HepG2 (cell line): ENCODE measurements around the gene CUL7. TPM values are rescaled to one million over a fixed set of nuclear protein-coding genes. Genes with fewer than 3 reads are reported as not detected.

Experiments used
- ATAC-seq: fragments of 200-7000 bp; cut with Tn5 transposase; 3 replicates; pipeline ENCODE4 v1.9.1; 2020; ENCODE audit warnings: mild to moderate bottlenecking, moderate library complexity
- BruUV-seq: library from RNA; stranded (reverse); fragments of 400-500 nt; replicated peaks from 2 replicates; lab custom pipeline; 2021; lab: Mats Ljungman, UMichigan
- CTCF ChIA-PET: fragments of 300-600 bp; formaldehyde crosslinking; extraction: SDS; loops from one replicate; lab custom pipeline; 2021; ENCODE audit warnings: low total read pairs, inconsistent platforms, low intra/inter-chr PET ratio; lab: Yijun Ruan, JAX
- POLR2A ChIA-PET: fragments of 350-600 bp; sonication (Branson Sonifier 250); formaldehyde crosslinking; loops from one replicate; lab custom pipeline; 2020; ENCODE audit warnings: antibody characterized with exemption, inconsistent platforms; lab: Yijun Ruan, JAX
- DNase-seq: peaks from one replicate; pipeline ENCODE4 v3.0.0-alpha.2; 2015; ENCODE audit warnings: low spot score
- FAIRE-seq: peaks from 3 replicates; lab custom pipeline; 2011; peaks lifted over from hg19 to GRCh38; lab: Jason Lieb, UNC
- H2AFZ ChIP-seq: one replicate; pipeline ENCODE4 v1.6.1; 2011; ENCODE audit warnings: low read length, inconsistent platforms
- H3K27ac ChIP-seq: fragments of 300-600 bp; 3 replicates; pipeline ENCODE4 v1.8.0; 2011; ENCODE audit warnings: mixed run types, mild to moderate bottlenecking, mixed read lengths, low read length, inconsistent platforms; ENCODE audit not compliant: insufficient read depth; ENCODE audit errors: extremely low read length
- H3K27me3 ChIP-seq, 2 experiments: fragments of 200-600 bp in 1 of 2; 2 replicates in 1 of 2; 3 replicates in 1 of 2; pipeline versions ENCODE4 v1.6.0 to v1.8.0; 2011; ENCODE audit warnings: low read length in 2 of 2, mild to moderate bottlenecking in 2 of 2, moderate library complexity in 2 of 2, inconsistent platforms in 1 of 2; ENCODE audit not compliant: insufficient read depth in 2 of 2, control insufficient read depth in 1 of 2
- H3K36me3 ChIP-seq, 2 experiments: fragments of 200-600 bp in 1 of 2; replicated peaks in 1 of 2; 2 replicates in 1 of 2; 3 replicates in 1 of 2; pipeline versions ENCODE4 v1.5.1 to v1.8.0; 2011; ENCODE audit warnings: low read length in 2 of 2, inconsistent platforms in 1 of 2; ENCODE audit not compliant: insufficient read depth in 2 of 2, control insufficient read depth in 1 of 2
- H3K4me1 ChIP-seq: 2 replicates; pipeline ENCODE4 v1.5.1; 2012; ENCODE audit warnings: low read length, inconsistent platforms; ENCODE audit not compliant: insufficient read depth
- H3K4me2 ChIP-seq: 2 replicates; pipeline ENCODE4 v1.6.0; 2011; ENCODE audit warnings: low read depth, low read length, inconsistent platforms
- H3K4me3 ChIP-seq, 3 experiments: fragments of 200-600 bp in 1 of 3; sonication (generic), shearing (Covaris generic) in 1 of 3; replicated peaks in 1 of 3; 2 replicates each; pipeline ENCODE4 v1.5.1; 2011 to 2016; ENCODE audit warnings: low read length in 3 of 3, inconsistent platforms in 2 of 3, low read depth in 2 of 3, mild to moderate bottlenecking in 2 of 3, control low read depth in 1 of 3, mixed read lengths in 1 of 3; ENCODE audit not compliant: insufficient read depth in 1 of 3
- H3K79me2 ChIP-seq: one replicate; pipeline ENCODE4 v1.6.1; 2011; ENCODE audit warnings: low read length, inconsistent platforms; ENCODE audit not compliant: insufficient read depth
- H3K9ac ChIP-seq: 2 replicates; pipeline ENCODE4 v1.6.0; 2011; ENCODE audit warnings: mild to moderate bottlenecking, low read depth, low read length, inconsistent platforms; ENCODE audit not compliant: insufficient read depth
- H3K9me3 ChIP-seq: 2 replicates; pipeline ENCODE4 v1.5.1; 2012; ENCODE audit warnings: mild to moderate bottlenecking, low read length
- H4K20me1 ChIP-seq: 2 replicates; pipeline ENCODE4 v1.6.0; 2011; ENCODE audit warnings: inconsistent platforms, mild to moderate bottlenecking, low read length, moderate library complexity; ENCODE audit not compliant: insufficient read depth
- ARHGAP35 ChIP-seq: sonication (generic); formaldehyde crosslinking; IDR thresholded peaks from 2 replicates; pipeline ENCODE4 v1.9.0; 2022; ENCODE audit warnings: mild to moderate bottlenecking, inconsistent platforms, moderate library complexity, missing genetic modification reagents, borderline replicate concordance
- EEA1 ChIP-seq: sonication (generic); formaldehyde crosslinking; IDR thresholded peaks from 2 replicates; pipeline ENCODE4 v1.5.1; 2020; ENCODE audit warnings: mild to moderate bottlenecking, missing genetic modification reagents, borderline replicate concordance
- KDM5A ChIP-seq: fragments of 200-600 bp; sonication (generic); IDR thresholded peaks from 2 replicates; pipeline ENCODE4 v1.7.0; 2018; ENCODE audit warnings: antibody characterized with exemption, mild to moderate bottlenecking, low read length, borderline replicate concordance
- NCOR1 ChIP-seq: fragments of 200-600 bp; sonication (generic); IDR thresholded peaks from 2 replicates; pipeline ENCODE4 v1.7.0; 2017; ENCODE audit warnings: antibody characterized with exemption, low read length, borderline replicate concordance
- PCBP2 ChIP-seq: fragments of 200-400 bp; formaldehyde crosslinking; optimal IDR thresholded peaks from 2 replicates; pipeline ENCODE3; 2018; ENCODE audit warnings: low read length, low read depth; ENCODE audit not compliant: poor library complexity, severe bottlenecking
- ZMAT3 ChIP-seq: sonication (generic); formaldehyde crosslinking; conservative IDR thresholded peaks from 2 replicates; pipeline ENCODE4 v1.7.0; 2021; ENCODE audit warnings: missing genetic modification reagents
- ZNF160 ChIP-seq: sonication (generic); formaldehyde crosslinking; IDR thresholded peaks from 2 replicates; pipeline ENCODE4 v1.8.0; 2022; ENCODE audit warnings: mild to moderate bottlenecking, inconsistent platforms, missing genetic modification reagents
- ZNF256 ChIP-seq: sonication (generic); formaldehyde crosslinking; conservative IDR thresholded peaks from 2 replicates; pipeline ENCODE4 v1.4.0; 2020; ENCODE audit warnings: missing genetic modification reagents
- ZNF333 ChIP-seq: sonication (generic); formaldehyde crosslinking; IDR thresholded peaks from 2 replicates; pipeline ENCODE4 v1.4.0; 2020; ENCODE audit warnings: mild to moderate bottlenecking, missing genetic modification reagents, borderline replicate concordance
- ZNF563 ChIP-seq: sonication (generic); formaldehyde crosslinking; IDR thresholded peaks from 2 replicates; pipeline ENCODE4 v1.8.0; 2022; ENCODE audit warnings: mild to moderate bottlenecking, moderate library complexity, missing genetic modification reagents
- WGBS: methylation state at CpG from one replicate; pipeline ENCODE4 v1.1.6; 2017; ENCODE audit warnings: low lambda C conversion rate; 5-methylcytosine and 5-hydroxymethylcytosine counted together
- in situ Hi-C: cut with HindIII; loops from 2 replicates; pipeline ENCODE4 v1.10.0; 2017; ENCODE audit warnings: low pct_unique_long_range_greater_than_20kb; ENCODE audit not compliant: extremely low pct_ligation_motif_present
- intact Hi-C: fragments of 100-400 bp; cut with micrococcal nuclease; formaldehyde crosslinking; loops from one replicate; pipeline ENCODE4 v1.10.0; 2022; ENCODE audit not compliant: unreplicated experiment
- polyA plus RNA-seq, 8 experiments: library from polyadenylated mRNA; depleted of rRNA in 3 of 8; stranded (reverse) in 7 of 8; unstranded in 1 of 8; fragments of >200 nt; fragmentation: Illumina TruSeq in 4 of 8; extraction: Trizol in 4 of 8; gene quantifications; 2 replicates each; pipeline versions ENCODE4 v1.2.1 to v1.2.3, GENCODE V29; 2011 to 2016; ENCODE audit warnings: low read depth in 4 of 8, missing spikeins in 1 of 8, mixed read lengths in 1 of 8; ENCODE audit not compliant: insufficient read depth in 1 of 8
- total RNA-seq, 5 experiments: library from RNA; depleted of rRNA; stranded (reverse); fragments of >200 nt; fragmentation: Illumina TruSeq; extraction: Trizol; gene quantifications; 2 replicates each; pipeline ENCODE4 v1.2.3, GENCODE V29; 2016; ENCODE audit warnings: low read depth in 1 of 5
- TF ChIP-seq, protein P1 (sequence below): IDR thresholded peaks from 2 replicates; pipeline ENCODE4 v1.6.1; 2016; ENCODE audit warnings: low read depth, missing genetic modification reagents, missing compliant biosample characterization
- TF ChIP-seq, protein P2 (sequence below): sonication (generic); formaldehyde crosslinking; IDR thresholded peaks from 2 replicates; pipeline ENCODE4 v1.5.0; 2020; ENCODE audit warnings: missing genetic modification reagents
- TF ChIP-seq, protein P3 (sequence below): IDR thresholded peaks from 2 replicates; pipeline ENCODE4 v1.4.0; 2020; ENCODE audit warnings: mild to moderate bottlenecking, missing genetic modification reagents

Gene CUL7
- total and polyA plus RNA-seq, 2 of the 13 experiments (the other 11 are each of a cell fraction or from before 2014, with no cell fraction given) = 32.0 to 60.7 TPM

- Histone ChIP-seq H3K4me2 (peak overlapping the region; percentile 89), H3K36me3 (peaks cover 22 to 56% of the 10 kb centered on the region in 2 experiments; a peak in 4 of 5 replicates), H3K4me3 (peak overlapping the region; percentile 80 to 93 (median 90)), H3K27ac (peak overlapping the region; percentile 44), H3K79me2 (peaks cover 34% of the 10 kb centered on the region), H2AFZ (no peak overlapping the region), H3K9me3 (no peaks in the 10 kb centered on the region), H3K4me1 (peaks cover 38% of the 10 kb centered on the region), H3K27me3 (no peaks in the 10 kb centered on the region; a peak in 1 of 5 replicates), H3K9ac (peak overlapping the region; percentile 79), H4K20me1 (no peaks in the 10 kb centered on the region)
- TSS peak; percentile 61 for BruUV-seq
- intact Hi-C loops = loop anchor here (2.0 to 5.0 kb wide), 3 partner anchors 38 to 52 kb away; partner anchors contain the start of genes CUL7 and GNMT
- ChIA-PET POLR2A (interaction anchor here (0.6 to 5.3 kb wide), 34 partner anchors 9 to 502 kb away, joined by 3 to 76 read pairs (median 6); partner anchors contain the start of genes CNPY3, CUL7, CUL9 and GNMT), CTCF (no interaction called here)
- 1% methylated on average over 7 of the region's 7 CpGs for WGBS
- ATAC-seq (peak; percentile 1), DNase-seq (no peak), FAIRE-seq (no peak)
- in situ Hi-C loops = no loop called here
- TF ChIP-seq ZNF160 (CRISPR knock-in tag) (0 out of 2 replicates have a peak, but pooled peaks have one; percentile 4), KDM5A (peak; percentile 46; the same call in 1 of the 2 replicates), PCBP2 (peak; percentile 18), ZMAT3 (CRISPR knock-in tag) (no peak), ZNF563 (CRISPR knock-in tag) (peak; percentile 27; the same call in 1 of the 2 replicates), ZNF256 (CRISPR knock-in tag) (no peak), ARHGAP35 (CRISPR knock-in tag) (0 out of 2 replicates have a peak, but pooled peaks have one; percentile 11), NCOR1 (peak; percentile 5; the same call in 1 of the 2 replicates), EEA1 (CRISPR knock-in tag) (0 out of 2 replicates have a peak, but pooled peaks have one; percentile 42), ZNF333 (CRISPR knock-in tag) (0 out of 2 replicates have a peak, but pooled peaks have one; percentile 8)
- TF ChIP-seq, protein P1, sequence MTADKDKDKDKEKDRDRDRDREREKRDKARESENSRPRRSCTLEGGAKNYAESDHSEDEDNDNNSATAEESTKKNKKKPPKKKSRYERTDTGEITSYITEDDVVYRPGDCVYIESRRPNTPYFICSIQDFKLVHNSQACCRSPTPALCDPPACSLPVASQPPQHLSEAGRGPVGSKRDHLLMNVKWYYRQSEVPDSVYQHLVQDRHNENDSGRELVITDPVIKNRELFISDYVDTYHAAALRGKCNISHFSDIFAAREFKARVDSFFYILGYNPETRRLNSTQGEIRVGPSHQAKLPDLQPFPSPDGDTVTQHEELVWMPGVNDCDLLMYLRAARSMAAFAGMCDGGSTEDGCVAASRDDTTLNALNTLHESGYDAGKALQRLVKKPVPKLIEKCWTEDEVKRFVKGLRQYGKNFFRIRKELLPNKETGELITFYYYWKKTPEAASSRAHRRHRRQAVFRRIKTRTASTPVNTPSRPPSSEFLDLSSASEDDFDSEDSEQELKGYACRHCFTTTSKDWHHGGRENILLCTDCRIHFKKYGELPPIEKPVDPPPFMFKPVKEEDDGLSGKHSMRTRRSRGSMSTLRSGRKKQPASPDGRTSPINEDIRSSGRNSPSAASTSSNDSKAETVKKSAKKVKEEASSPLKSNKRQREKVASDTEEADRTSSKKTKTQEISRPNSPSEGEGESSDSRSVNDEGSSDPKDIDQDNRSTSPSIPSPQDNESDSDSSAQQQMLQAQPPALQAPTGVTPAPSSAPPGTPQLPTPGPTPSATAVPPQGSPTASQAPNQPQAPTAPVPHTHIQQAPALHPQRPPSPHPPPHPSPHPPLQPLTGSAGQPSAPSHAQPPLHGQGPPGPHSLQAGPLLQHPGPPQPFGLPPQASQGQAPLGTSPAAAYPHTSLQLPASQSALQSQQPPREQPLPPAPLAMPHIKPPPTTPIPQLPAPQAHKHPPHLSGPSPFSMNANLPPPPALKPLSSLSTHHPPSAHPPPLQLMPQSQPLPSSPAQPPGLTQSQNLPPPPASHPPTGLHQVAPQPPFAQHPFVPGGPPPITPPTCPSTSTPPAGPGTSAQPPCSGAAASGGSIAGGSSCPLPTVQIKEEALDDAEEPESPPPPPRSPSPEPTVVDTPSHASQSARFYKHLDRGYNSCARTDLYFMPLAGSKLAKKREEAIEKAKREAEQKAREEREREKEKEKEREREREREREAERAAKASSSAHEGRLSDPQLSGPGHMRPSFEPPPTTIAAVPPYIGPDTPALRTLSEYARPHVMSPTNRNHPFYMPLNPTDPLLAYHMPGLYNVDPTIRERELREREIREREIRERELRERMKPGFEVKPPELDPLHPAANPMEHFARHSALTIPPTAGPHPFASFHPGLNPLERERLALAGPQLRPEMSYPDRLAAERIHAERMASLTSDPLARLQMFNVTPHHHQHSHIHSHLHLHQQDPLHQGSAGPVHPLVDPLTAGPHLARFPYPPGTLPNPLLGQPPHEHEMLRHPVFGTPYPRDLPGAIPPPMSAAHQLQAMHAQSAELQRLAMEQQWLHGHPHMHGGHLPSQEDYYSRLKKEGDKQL (CRISPR knock-in tag) = no peak
- TF ChIP-seq, protein P2, sequence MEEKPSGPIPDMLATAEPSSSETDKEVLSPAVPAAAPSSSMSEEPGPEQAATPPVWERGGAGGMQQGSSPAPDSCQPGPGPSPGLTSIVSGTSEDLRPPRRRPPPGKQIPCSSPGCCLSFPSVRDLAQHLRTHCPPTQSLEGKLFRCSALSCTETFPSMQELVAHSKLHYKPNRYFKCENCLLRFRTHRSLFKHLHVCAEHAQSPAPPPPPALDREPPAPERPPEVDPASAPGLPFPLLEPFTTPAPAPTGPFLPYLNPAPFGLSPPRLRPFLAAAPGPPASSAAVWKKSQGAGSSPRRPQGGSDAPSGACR (CRISPR knock-in tag) = 0 out of 2 replicates have a peak, but pooled peaks have one; percentile 15
- TF ChIP-seq, protein P3, sequence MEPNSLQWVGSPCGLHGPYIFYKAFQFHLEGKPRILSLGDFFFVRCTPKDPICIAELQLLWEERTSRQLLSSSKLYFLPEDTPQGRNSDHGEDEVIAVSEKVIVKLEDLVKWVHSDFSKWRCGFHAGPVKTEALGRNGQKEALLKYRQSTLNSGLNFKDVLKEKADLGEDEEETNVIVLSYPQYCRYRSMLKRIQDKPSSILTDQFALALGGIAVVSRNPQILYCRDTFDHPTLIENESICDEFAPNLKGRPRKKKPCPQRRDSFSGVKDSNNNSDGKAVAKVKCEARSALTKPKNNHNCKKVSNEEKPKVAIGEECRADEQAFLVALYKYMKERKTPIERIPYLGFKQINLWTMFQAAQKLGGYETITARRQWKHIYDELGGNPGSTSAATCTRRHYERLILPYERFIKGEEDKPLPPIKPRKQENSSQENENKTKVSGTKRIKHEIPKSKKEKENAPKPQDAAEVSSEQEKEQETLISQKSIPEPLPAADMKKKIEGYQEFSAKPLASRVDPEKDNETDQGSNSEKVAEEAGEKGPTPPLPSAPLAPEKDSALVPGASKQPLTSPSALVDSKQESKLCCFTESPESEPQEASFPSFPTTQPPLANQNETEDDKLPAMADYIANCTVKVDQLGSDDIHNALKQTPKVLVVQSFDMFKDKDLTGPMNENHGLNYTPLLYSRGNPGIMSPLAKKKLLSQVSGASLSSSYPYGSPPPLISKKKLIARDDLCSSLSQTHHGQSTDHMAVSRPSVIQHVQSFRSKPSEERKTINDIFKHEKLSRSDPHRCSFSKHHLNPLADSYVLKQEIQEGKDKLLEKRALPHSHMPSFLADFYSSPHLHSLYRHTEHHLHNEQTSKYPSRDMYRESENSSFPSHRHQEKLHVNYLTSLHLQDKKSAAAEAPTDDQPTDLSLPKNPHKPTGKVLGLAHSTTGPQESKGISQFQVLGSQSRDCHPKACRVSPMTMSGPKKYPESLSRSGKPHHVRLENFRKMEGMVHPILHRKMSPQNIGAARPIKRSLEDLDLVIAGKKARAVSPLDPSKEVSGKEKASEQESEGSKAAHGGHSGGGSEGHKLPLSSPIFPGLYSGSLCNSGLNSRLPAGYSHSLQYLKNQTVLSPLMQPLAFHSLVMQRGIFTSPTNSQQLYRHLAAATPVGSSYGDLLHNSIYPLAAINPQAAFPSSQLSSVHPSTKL (CRISPR knock-in tag) = no peak
Observed at GRCh38 chr6:43014434-43014909, 39.2 kb downstream of the CUL7 start.
